ENCODE measurements around the gene ELMO1. TPM values are rescaled to one million over a fixed set of nuclear protein-coding genes. Genes with fewer than 3 reads are reported as not detected.

The ELMO1 gene
- total RNA-seq, 2 donors from 2014 or later = 160 to 169 TPM

- H3K27me3 Mint-ChIP-seq = no peaks in the 10 kb centered on the region
- no peaks in the 10 kb centered on the region for H3K4me1 Mint-ChIP-seq
- H3K36me3 Mint-ChIP-seq (ENCODE audit: low read depth) = peaks cover 3% of the 10 kb centered on the region
- H3K27ac Mint-ChIP-seq = no peak overlapping the region
- H3K9me3 ChIP-seq (ENCODE audit: control insufficient read depth, low read length, poor library complexity, severe bottlenecking) = peaks cover 5% of the 10 kb centered on the region
- ATAC-seq (no peak), DNase-seq (no peak)
- no peak overlapping the region for H3K4me3 Mint-ChIP-seq
These were observed 524.7 kb downstream of the ELMO1 start for GRCh38 chr7:36923943-36924436.

GRCh38 chr7:36923185-36923584 lies 525.5 kb downstream of the ELMO1 start:
- Mint-ChIP-seq H3K27me3 (no peaks in the 10 kb centered on the region), H3K27ac (no peak overlapping the region), H3K4me3 (no peak overlapping the region), H3K4me1 (no peaks in the 10 kb centered on the region), H3K36me3 (ENCODE audit: low read depth) (peaks cover 3% of the 10 kb centered on the region)
- no peak for ATAC-seq
- peaks cover 5% of the 10 kb centered on the region for H3K9me3 ChIP-seq (ENCODE audit: control insufficient read depth, low read length, poor library complexity, severe bottlenecking)
- DNase-seq = no peak

- no peaks in the 10 kb centered on the region for H3K27me3 Mint-ChIP-seq
- H3K27ac Mint-ChIP-seq = no peak overlapping the region
- H3K4me1 Mint-ChIP-seq = peaks cover 2% of the 10 kb centered on the region
- H3K36me3 Mint-ChIP-seq (ENCODE audit: low read depth) = peaks cover 5% of the 10 kb centered on the region
- H3K9me3 ChIP-seq (ENCODE audit: control insufficient read depth, low read length, poor library complexity, severe bottlenecking) = peaks cover 5% of the 10 kb centered on the region
- ATAC-seq (no peak), DNase-seq (no peak)
- H3K4me3 Mint-ChIP-seq = no peak overlapping the region
These were observed 528.2 kb downstream of the ELMO1 start for GRCh38 chr7:36920433-36920832.

- Mint-ChIP-seq H3K27ac (no peak overlapping the region), H3K4me3 (no peak overlapping the region), H3K36me3 (ENCODE audit: low read depth) (peaks cover 5% of the 10 kb centered on the region), H3K4me1 (peaks cover 2% of the 10 kb centered on the region), H3K27me3 (no peaks in the 10 kb centered on the region)
- ATAC-seq = no peak
- no peak for DNase-seq
- H3K9me3 ChIP-seq (ENCODE audit: control insufficient read depth, low read length, poor library complexity, severe bottlenecking) = peaks cover 5% of the 10 kb centered on the region
These were observed 528.9 kb downstream of the ELMO1 start for GRCh38 chr7:36919738-36920137.

- no peak for DNase-seq
- Mint-ChIP-seq H3K27ac (no peak overlapping the region), H3K27me3 (no peaks in the 10 kb centered on the region), H3K4me3 (no peak overlapping the region), H3K36me3 (ENCODE audit: low read depth) (peaks cover 5% of the 10 kb centered on the region), H3K4me1 (peaks cover 2% of the 10 kb centered on the region)
- H3K9me3 ChIP-seq (ENCODE audit: control insufficient read depth, low read length, poor library complexity, severe bottlenecking) = peaks cover 5% of the 10 kb centered on the region
- ATAC-seq = no peak
These were observed 530.1 kb downstream of the ELMO1 start for GRCh38 chr7:36918591-36918990.

GRCh38 chr7:36916619-36917018 lies 532.0 kb downstream of the ELMO1 start:
- no peaks in the 10 kb centered on the region for H3K27me3 Mint-ChIP-seq
- ATAC-seq = no peak
- no peak overlapping the region for H3K27ac Mint-ChIP-seq
- no peak for DNase-seq
- peaks cover 2% of the 10 kb centered on the region for H3K4me1 Mint-ChIP-seq
- no peak overlapping the region for H3K4me3 Mint-ChIP-seq
- peaks cover 5% of the 10 kb centered on the region for H3K9me3 ChIP-seq (ENCODE audit: control insufficient read depth, low read length, poor library complexity, severe bottlenecking)
- peaks cover 5% of the 10 kb centered on the region for H3K36me3 Mint-ChIP-seq (ENCODE audit: low read depth)

GRCh38 chr7:36916116-36916515 lies 532.5 kb downstream of the ELMO1 start:
- DNase-seq (no peak), ATAC-seq (no peak)
- H3K9me3 ChIP-seq (ENCODE audit: control insufficient read depth, low read length, poor library complexity, severe bottlenecking) = peaks cover 1% of the 10 kb centered on the region
- Mint-ChIP-seq H3K27me3 (no peaks in the 10 kb centered on the region), H3K4me1 (peaks cover 2% of the 10 kb centered on the region), H3K27ac (no peak overlapping the region), H3K4me3 (no peak overlapping the region), H3K36me3 (ENCODE audit: low read depth) (peaks cover 5% of the 10 kb centered on the region)

GRCh38 chr7:36911788-36912187 lies 536.9 kb downstream of the ELMO1 start:
- Mint-ChIP-seq H3K27ac (no peak overlapping the region), H3K4me3 (no peak overlapping the region), H3K4me1 (no peaks in the 10 kb centered on the region), H3K36me3 (ENCODE audit: low read depth) (peaks cover 1% of the 10 kb centered on the region), H3K27me3 (no peaks in the 10 kb centered on the region)
- ATAC-seq (no peak), DNase-seq (no peak)
- H3K9me3 ChIP-seq (ENCODE audit: control insufficient read depth, low read length, poor library complexity, severe bottlenecking) = no peaks in the 10 kb centered on the region

GRCh38 chr7:36910859-36911258 lies 537.8 kb downstream of the ELMO1 start:
- ATAC-seq = no peak
- H3K36me3 Mint-ChIP-seq (ENCODE audit: low read depth) = no peaks in the 10 kb centered on the region

GRCh38 chr7:36910401-36910800 lies 538.3 kb downstream of the ELMO1 start:
- DNase-seq (no peak), ATAC-seq (no peak)
- H3K36me3 Mint-ChIP-seq (ENCODE audit: low read depth) = no peaks in the 10 kb centered on the region
- H3K9me3 ChIP-seq (ENCODE audit: control insufficient read depth, low read length, poor library complexity, severe bottlenecking) = no peaks in the 10 kb centered on the region
- no peaks in the 10 kb centered on the region for H3K27me3 Mint-ChIP-seq
- H3K4me3 Mint-ChIP-seq = no peak overlapping the region
- H3K27ac Mint-ChIP-seq = no peak overlapping the region
- H3K4me1 Mint-ChIP-seq = no peaks in the 10 kb centered on the region

More at GRCh38 chr7:36910859-36911258, 537.8 kb downstream of the ELMO1 start:
- H3K27me3 Mint-ChIP-seq = no peaks in the 10 kb centered on the region
- no peak for DNase-seq
- H3K4me1 Mint-ChIP-seq = no peaks in the 10 kb centered on the region
- no peak overlapping the region for H3K4me3 Mint-ChIP-seq
- H3K9me3 ChIP-seq (ENCODE audit: control insufficient read depth, low read length, poor library complexity, severe bottlenecking) = no peaks in the 10 kb centered on the region
- H3K27ac Mint-ChIP-seq = no peak overlapping the region

GRCh38 chr7:36906956-36907635 lies 541.6 kb downstream of the ELMO1 start:
- Mint-ChIP-seq H3K36me3 (ENCODE audit: low read depth) (no peaks in the 10 kb centered on the region), H3K27me3 (no peaks in the 10 kb centered on the region), H3K4me1 (no peaks in the 10 kb centered on the region), H3K4me3 (no peak overlapping the region), H3K27ac (no peak overlapping the region)
- H3K9me3 ChIP-seq (ENCODE audit: control insufficient read depth, low read length, poor library complexity, severe bottlenecking) = no peaks in the 10 kb centered on the region
- DNase-seq (no peak), ATAC-seq (no peak)

GRCh38 chr7:36906448-36906847 lies 542.2 kb downstream of the ELMO1 start:
- Mint-ChIP-seq H3K36me3 (ENCODE audit: low read depth) (no peaks in the 10 kb centered on the region), H3K4me1 (no peaks in the 10 kb centered on the region), H3K27ac (no peak overlapping the region), H3K4me3 (no peak overlapping the region), H3K27me3 (no peaks in the 10 kb centered on the region)
- DNase-seq (no peak), ATAC-seq (no peak)
- no peaks in the 10 kb centered on the region for H3K9me3 ChIP-seq (ENCODE audit: control insufficient read depth, low read length, poor library complexity, severe bottlenecking)

- DNase-seq = no peak
- Mint-ChIP-seq H3K27me3 (no peaks in the 10 kb centered on the region), H3K27ac (no peak overlapping the region), H3K4me1 (no peaks in the 10 kb centered on the region), H3K4me3 (no peak overlapping the region), H3K36me3 (ENCODE audit: low read depth) (no peaks in the 10 kb centered on the region)
- H3K9me3 ChIP-seq (ENCODE audit: control insufficient read depth, low read length, poor library complexity, severe bottlenecking) = no peaks in the 10 kb centered on the region
- ATAC-seq = no peak
These were observed 542.8 kb downstream of the ELMO1 start for GRCh38 chr7:36905841-36906240.

- no peaks in the 10 kb centered on the region for H3K4me1 Mint-ChIP-seq
- DNase-seq (no peak), ATAC-seq (no peak)
- H3K4me3 Mint-ChIP-seq = no peak overlapping the region
- no peaks in the 10 kb centered on the region for H3K9me3 ChIP-seq (ENCODE audit: control insufficient read depth, low read length, poor library complexity, severe bottlenecking)
- no peak overlapping the region for H3K27ac Mint-ChIP-seq
- H3K27me3 Mint-ChIP-seq = no peaks in the 10 kb centered on the region
- H3K36me3 Mint-ChIP-seq (ENCODE audit: low read depth) = no peaks in the 10 kb centered on the region
These were observed 543.9 kb downstream of the ELMO1 start for GRCh38 chr7:36904802-36905201.

All from T-helper 17 cell (primary cell).